COLO668 (cell line): ENCODE measurements around the gene GDPD4.

Experiments used
- DNase-seq: peaks from one replicate; lab custom pipeline; 2025; ENCODE audit not compliant: unreplicated experiment; lab: John Stamatoyannopoulos, UW

GDPD4 gene

DNA sequence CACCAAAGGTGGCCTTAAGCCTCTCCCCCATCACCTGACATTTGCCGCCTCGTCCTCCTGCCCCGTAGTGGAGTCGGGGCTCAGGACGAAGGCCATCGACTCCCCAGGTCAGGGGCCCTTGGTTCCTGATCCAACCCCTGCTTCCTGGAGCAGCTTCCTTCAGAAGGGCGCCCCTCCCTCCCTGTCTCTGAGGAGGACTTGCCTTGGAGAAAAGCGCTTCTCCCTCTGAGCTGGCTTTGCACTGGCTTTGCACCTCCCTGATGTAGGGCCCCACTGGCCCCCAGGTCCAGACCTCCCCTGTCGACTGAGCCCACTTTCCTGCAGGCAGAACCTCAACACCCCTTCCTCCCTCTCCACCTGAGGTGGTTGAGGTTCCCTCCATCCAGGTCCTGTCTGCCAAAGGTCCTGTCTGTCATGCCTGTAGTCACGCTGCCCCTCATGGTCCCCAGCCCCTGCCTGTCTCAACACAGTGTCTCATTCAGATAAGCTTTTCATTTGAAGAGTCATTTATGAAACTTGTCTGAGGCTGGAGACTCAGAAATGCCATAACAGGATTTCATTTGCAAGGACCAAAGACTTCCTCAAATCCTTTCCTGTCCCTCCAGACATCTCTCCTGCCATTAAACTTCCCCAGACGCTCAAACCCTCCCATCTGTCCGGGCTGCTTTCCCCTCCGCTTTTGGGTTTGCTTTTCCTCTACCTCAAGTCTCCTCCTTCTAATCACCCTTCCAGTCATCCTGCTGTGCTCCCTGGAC, 95.0 kb downstream of the GDPD4 start:
- no peak for DNase-seq

- DNase-seq, result no peak
Measured at GRCh38 chr11:77205467-77206263, 95.8 kb downstream of the GDPD4 start.

DNA sequence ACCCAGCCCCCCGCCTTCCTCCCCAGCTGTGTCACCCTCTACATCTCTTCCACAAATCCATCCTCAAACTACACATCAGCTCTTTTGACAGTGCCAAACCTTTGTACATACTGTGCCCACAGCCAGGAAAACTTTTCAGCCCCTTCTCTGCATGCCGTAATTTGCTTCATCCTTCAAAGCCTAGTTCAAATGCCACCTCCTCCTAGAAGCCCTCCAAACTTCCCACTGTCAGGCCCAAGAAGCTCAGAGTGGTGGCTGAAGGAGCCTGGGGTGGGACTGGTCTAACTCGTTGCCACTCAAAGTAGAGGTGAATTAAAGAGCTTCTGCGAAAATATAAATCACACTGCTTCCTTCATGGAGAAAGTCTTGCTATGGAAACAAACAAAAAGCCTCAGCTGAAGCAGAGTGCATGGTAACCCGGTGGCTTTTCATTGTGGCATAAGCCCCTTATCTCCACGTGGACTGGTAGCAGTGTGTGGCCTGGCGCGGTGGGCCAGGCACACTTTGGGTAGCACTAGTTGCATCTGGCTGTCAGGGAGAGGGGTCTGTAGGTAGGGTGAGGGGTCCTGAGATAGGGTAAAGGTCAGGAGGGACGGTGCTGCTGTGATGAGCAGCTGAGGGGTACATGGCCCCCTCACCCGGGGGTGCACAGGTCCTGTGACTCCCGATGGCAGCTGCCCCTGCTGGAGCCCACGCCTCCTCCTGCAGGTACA, 96.6 kb downstream of the GDPD4 start:
- no peak for DNase-seq

DNA sequence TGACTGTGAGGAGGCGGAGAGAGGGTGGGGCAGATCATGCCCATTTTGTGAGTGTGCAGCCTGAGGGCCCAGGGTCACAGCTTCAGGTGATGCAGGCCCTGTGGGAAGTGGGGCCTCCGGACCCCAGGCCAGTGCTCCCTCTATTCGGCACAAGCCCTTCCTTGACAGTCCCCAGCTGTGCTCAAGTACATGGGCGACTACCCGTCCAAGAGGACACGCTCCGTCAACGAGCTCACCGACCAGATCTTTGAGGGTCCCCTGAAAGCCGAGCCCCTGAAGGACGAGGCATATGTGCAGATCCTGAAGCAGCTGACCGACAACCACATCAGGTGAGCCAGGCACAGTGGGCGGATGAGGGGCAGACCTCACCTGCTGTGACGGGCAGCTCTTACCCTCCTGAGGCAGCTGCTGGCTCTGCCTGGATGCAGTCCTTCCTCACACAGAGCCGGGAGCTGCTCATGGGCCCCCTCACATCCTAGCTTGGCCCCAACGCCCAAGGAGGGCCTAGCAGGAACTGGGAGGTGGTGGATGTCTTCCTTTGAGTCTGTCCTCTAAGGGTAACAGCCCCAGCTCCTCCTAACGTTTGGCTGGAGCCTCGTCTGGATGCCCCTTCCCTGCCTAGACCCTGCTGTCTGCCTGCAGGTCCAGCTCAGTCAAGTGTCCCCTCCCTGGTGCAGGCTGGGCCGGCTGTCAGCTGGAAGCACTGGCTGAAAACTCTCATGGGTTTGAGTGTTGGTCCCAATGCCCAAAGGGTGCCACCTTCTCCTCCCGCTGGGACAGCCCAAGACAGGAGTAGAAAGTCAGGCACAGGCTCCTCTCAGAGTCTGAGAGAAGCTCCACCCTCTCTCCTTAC, 97.4 kb downstream of the GDPD4 start:
- DNase-seq, result no peak

- DNase-seq, result no peak
Measured at GRCh38 chr11:77202941-77203900, 98.3 kb downstream of the GDPD4 start.

DNA sequence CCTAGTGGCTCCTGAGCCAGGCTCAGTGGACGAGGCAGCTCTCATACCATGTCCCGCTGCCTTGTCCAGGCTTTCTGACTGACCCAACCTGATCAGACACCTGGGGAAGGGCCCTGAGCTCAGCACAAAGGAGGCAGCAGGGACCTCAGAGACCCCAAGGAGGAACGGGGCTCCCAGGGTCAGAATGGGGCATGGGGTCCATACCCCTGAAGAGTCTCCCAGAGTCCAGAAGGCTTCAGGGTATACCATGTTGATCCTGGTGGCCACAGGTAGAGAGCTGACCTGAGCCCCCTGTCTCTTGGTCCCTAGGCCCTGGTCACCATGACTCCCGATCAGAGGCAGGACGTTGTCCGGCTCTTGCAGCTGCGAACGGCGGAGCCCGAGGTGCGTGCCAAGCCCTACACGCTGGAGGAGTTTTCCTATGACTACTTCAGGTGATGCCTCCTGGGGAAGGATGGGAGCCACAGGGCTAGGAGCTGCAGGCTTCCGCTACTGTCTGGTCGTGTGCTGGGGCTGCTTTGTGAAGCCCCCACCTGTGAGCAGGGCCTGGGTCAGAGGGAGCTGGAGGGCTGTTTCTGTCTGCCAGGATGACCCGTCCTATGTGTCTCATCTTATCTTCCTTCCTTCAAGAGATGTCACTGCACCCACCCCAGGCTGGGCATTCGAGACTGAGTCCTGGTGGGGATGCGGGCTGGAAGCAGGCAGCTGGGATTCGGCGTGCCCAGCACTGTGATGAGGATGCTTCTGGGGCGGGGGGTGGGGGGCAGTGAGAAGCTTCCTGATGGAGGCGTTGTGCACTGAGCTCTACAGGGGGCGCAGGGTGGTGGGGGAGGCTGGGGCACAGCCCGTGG, 99.3 kb downstream of the GDPD4 start:
- no peak for DNase-seq

DNA sequence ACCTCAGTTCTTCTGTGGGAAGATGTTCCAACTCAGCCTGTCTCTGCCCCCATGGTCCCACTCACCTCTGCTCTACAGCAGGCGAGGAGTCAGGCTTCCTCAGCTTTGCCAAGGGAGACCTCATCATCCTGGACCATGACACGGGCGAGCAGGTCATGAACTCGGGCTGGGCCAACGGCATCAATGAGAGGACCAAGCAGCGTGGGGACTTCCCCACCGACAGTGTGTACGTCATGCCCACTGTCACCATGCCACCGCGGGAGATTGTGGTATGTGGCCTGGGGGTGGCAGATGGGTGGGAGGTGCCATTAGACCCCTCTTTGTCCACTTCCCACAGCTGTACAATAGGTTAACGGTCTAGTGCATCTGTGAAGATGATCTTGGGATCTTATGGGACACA, 100.1 kb downstream of the GDPD4 start:
- no peak for DNase-seq

GRCh38 chr11:77200351-77201268, 100.9 kb downstream of the GDPD4 start:
- no peak for DNase-seq

DNA sequence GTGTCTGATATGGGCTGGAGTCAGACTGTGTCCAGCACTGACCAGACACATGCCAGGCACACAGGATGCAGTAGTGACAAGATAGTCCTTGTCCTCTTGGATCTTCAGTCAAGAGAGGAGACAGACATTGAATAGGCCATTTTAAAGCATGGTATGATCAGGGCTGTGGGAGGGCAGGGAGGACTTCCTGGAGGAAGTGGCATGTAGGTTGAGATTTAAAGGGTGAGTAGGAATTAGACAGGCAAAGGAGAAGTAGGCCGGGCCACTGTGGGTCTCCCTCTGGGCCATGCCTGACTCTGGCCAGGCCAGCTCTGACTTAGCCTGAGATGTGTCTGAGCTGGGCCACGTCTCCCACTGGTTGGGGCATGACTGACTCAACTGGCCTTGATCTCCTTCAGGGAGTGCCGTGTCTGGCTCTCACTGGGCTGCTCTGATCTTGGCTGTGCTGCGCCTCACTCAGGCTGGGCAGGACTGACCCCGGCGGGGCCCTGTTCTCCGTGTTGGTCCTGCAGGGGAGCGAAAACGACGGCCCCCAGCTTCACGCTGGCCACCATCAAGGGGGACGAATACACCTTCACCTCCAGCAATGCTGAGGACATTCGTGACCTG, 102.2 kb downstream of the GDPD4 start:
- DNase-seq, result no peak

DNA sequence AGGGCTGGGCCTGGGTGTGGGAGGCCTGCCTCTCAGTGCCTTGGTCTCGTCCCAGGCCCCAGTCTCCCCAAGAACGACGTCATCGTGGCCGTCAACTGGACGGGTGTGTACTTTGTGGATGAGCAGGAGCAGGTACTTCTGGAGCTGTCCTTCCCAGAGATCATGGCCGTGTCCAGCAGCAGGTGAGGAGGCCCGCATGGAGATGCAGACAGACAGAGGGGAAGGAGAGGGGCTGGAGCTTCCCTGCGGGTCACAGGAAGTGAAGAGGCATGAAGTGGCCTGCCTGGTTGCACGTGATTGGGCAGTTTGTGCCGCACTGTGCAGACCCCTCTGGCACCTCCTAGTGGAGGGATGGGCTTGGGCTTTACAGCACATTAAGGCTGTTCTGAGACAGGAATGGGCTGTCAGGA, 103.0 kb downstream of the GDPD4 start:
- peak; percentile 20 for DNase-seq

- DNase-seq, result no peak
Measured at GRCh38 chr11:77197626-77198320, 103.7 kb downstream of the GDPD4 start.

GRCh38 chr11:77196961-77197360, 104.5 kb downstream of the GDPD4 start:
- DNase-seq, result no peak

GRCh38 chr11:77195071-77195755, 106.3 kb downstream of the GDPD4 start:
- no peak for DNase-seq

GRCh38 chr11:77193911-77194830, 107.3 kb downstream of the GDPD4 start:
- no peak for DNase-seq

- no peak for DNase-seq
Measured at GRCh38 chr11:77193167-77193566, 108.3 kb downstream of the GDPD4 start.
